CD4-positive, alpha-beta T cell (primary cell): Measurements from ENCODE around the gene CCN5. TPM values are rescaled to one million over a fixed set of nuclear protein-coding genes. Genes with fewer than 3 reads are reported as not detected.
"Not testable (repeated sequence)": the region's sequence is repeated elsewhere in the genome, so short reads cannot be mapped to it uniquely, and the experiment has no call there.

Experiments used
- ATAC-seq: fragments of 200-7000 bp; cut with Tn5 transposase; one replicate; pipeline ENCODE4 v1.10.0; 2022; ENCODE audit warnings: mild to moderate bottlenecking; ENCODE audit not compliant: poor library complexity
- CTCF ChIA-PET: fragments of 350-600 bp; sonication (Branson Sonifier 250); formaldehyde crosslinking; loops from one replicate; lab custom pipeline; 2021; ENCODE audit warnings: antibody characterized with exemption, inconsistent platforms; lab: Charles Lee
- POLR2A ChIA-PET: fragments of 350-600 bp; sonication (Branson Sonifier 250); formaldehyde crosslinking; loops from one replicate; lab custom pipeline; 2021; ENCODE audit warnings: antibody characterized with exemption, inconsistent platforms; lab: Charles Lee
- DNase-seq, 14 experiments: peaks; one replicate each; pipeline ENCODE4 v3.0.0-alpha.2; 2013 to 2020; ENCODE audit warnings: mixed read lengths in 2 of 14
- H3K27ac ChIP-seq, 2 donors: one replicate each; pipeline versions ENCODE4 v1.5.1 to v1.7.0; 2013; ENCODE audit warnings: low read length in 2 of 2, low read depth in 1 of 2, mild to moderate bottlenecking in 1 of 2
- H3K27me3 ChIP-seq, 2 experiments: 1 replicate in 1 of 2; 2 replicates in 1 of 2; pipeline versions ENCODE4 v1.6.1 to v1.7.0; 2013; ENCODE audit warnings: low read length in 2 of 2, control low read depth in 1 of 2, mild to moderate bottlenecking in 1 of 2, moderate library complexity in 1 of 2; ENCODE audit not compliant: insufficient read depth in 2 of 2, control insufficient read depth in 1 of 2
- H3K36me3 ChIP-seq: one replicate; pipeline ENCODE4 v1.6.1; 2013; ENCODE audit warnings: low read length, control low read depth; ENCODE audit not compliant: insufficient read depth
- H3K4me1 ChIP-seq: one replicate; pipeline ENCODE4 v1.6.1; 2013; ENCODE audit warnings: low read length, control low read depth; ENCODE audit not compliant: insufficient read depth
- H3K4me3 ChIP-seq: one replicate; pipeline ENCODE4 v1.5.1; 2013; ENCODE audit warnings: mild to moderate bottlenecking, low read length, moderate library complexity
- H3K9me3 ChIP-seq, 2 experiments: 1 replicate in 1 of 2; 2 replicates in 1 of 2; pipeline versions ENCODE4 v1.6.1 to v1.7.0; 2013; ENCODE audit warnings: low read length in 2 of 2, mild to moderate bottlenecking in 2 of 2, control low read depth in 1 of 2, moderate library complexity in 1 of 2; ENCODE audit not compliant: control insufficient read depth in 1 of 2, insufficient read depth in 1 of 2
- H3K27ac Mint-ChIP-seq: one replicate; pipeline ENCODE4 v1.8.0; 2020; ENCODE audit warnings: mixed read lengths
- H3K27me3 Mint-ChIP-seq: one replicate; pipeline ENCODE4 v1.8.0; 2021; ENCODE audit warnings: mixed read lengths
- H3K36me3 Mint-ChIP-seq: one replicate; pipeline ENCODE4 v1.8.0; 2021; ENCODE audit warnings: low read depth, mixed read lengths
- H3K4me1 Mint-ChIP-seq: one replicate; pipeline ENCODE4 v1.8.0; 2021; ENCODE audit warnings: low read depth, mixed read lengths
- H3K4me3 Mint-ChIP-seq: one replicate; pipeline ENCODE4 v1.8.0; 2020; ENCODE audit warnings: mild to moderate bottlenecking, mixed read lengths
- H3K9me3 Mint-ChIP-seq: one replicate; pipeline ENCODE4 v1.8.0; 2020; ENCODE audit warnings: mixed read lengths
- intact Hi-C, 2 experiments: fragments of 100-400 bp; cut with DNase I in 1 of 2; cut with micrococcal nuclease in 1 of 2; formaldehyde crosslinking; loops; one replicate each; pipeline versions ENCODE4 v1.15.1 to v1.9.0; 2023 to 2025; cut with DNase I, micrococcal nuclease
- polyA plus RNA-seq, 2 donors: library from polyadenylated mRNA; unstranded; fragments of 120-200 nt; gene quantifications; one replicate each; pipeline ENCODE4 v1.2.1, GENCODE V29; 2013
- total RNA-seq, 174 experiments: library from RNA in 2 of 174; stranded (reverse) in 2 of 174; gene quantifications; one replicate each; pipeline ENCODE4 v1.2.3 and lab custom pipeline; 2021 to 2026
- TF ChIP-seq, protein P1 (sequence below): fragments of 200-600 bp; IDR thresholded peaks from one replicate; pipeline ENCODE4 v1.8.0; 2022; ENCODE audit warnings: antibody characterized with exemption, mild to moderate bottlenecking

CCN5 gene, protein sequence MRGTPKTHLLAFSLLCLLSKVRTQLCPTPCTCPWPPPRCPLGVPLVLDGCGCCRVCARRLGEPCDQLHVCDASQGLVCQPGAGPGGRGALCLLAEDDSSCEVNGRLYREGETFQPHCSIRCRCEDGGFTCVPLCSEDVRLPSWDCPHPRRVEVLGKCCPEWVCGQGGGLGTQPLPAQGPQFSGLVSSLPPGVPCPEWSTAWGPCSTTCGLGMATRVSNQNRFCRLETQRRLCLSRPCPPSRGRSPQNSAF
- not detected for total RNA-seq
- polyA plus RNA-seq (2013, experiment 1 of 2), result 0.05 TPM
- 0.04 TPM for polyA plus RNA-seq (2013, experiment 2 of 2)
- total RNA-seq (lab: John Stamatoyannopoulos, UW), result 0 to 0.11 (median 0) reads per million in 172 experiments

DNA sequence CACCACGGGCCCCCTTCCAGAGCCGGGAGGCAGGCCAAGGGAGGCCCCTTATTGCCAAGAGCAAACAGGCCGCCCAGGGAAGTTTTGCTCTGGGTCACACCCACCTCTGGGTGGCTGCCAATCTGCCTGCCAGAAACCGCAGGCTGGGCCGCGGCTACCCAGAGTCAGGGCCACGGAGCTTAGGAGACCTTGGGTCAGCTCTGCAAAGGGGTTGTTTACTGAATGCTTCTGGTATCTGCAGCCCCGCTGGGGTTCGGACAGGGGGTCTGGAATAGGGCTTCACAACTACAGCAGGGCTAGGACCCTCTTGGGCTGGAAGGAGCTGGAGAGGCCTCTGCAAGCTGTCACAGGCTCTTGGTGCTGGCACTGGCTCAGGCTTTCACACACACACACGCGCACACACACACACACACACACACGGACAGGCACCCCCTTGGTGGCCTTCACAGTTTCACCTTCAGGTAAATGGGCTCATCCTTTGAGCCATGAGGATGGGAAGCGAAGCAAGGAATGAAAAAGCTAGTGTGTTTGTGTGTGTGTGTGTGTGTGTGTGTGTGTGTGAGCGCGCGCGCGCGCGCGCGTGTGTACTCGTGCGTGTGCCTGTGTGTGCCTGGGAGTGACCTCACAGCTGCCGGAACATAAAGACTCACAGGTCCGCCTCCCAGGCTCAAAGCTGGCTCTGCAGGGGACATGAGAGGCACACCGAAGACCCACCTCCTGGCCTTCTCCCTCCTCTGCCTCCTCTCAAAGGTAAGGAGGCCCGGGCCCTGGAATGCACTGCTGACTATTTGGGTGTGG lies at the start of gene CCN5:
TSS of gene CCN5 (plus strand) at position 669 of the 798 bp plus-strand sequence. CDS start at position 691, 22 bp downstream.
- no peaks in the 10 kb centered on the region for H3K4me1 Mint-ChIP-seq
- no peaks in the 10 kb centered on the region for H3K9me3 ChIP-seq
- TF ChIP-seq, protein P1, sequence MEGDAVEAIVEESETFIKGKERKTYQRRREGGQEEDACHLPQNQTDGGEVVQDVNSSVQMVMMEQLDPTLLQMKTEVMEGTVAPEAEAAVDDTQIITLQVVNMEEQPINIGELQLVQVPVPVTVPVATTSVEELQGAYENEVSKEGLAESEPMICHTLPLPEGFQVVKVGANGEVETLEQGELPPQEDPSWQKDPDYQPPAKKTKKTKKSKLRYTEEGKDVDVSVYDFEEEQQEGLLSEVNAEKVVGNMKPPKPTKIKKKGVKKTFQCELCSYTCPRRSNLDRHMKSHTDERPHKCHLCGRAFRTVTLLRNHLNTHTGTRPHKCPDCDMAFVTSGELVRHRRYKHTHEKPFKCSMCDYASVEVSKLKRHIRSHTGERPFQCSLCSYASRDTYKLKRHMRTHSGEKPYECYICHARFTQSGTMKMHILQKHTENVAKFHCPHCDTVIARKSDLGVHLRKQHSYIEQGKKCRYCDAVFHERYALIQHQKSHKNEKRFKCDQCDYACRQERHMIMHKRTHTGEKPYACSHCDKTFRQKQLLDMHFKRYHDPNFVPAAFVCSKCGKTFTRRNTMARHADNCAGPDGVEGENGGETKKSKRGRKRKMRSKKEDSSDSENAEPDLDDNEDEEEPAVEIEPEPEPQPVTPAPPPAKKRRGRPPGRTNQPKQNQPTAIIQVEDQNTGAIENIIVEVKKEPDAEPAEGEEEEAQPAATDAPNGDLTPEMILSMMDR, result no peak
- no peak for DNase-seq
- intact Hi-C loops, result no loop called here
- H3K4me3 ChIP-seq, result no peak within 1 kb of the TSS
- no peaks in the 10 kb centered on the region for H3K36me3 Mint-ChIP-seq
- H3K27me3 ChIP-seq, result no peaks in the 10 kb centered on the region
- H3K4me1 ChIP-seq, result peaks cover 6% of the 10 kb centered on the region
- CTCF ChIA-PET, result no interaction called here
- H3K27me3 Mint-ChIP-seq, result no peaks in the 10 kb centered on the region
- H3K4me3 Mint-ChIP-seq, result no peak within 1 kb of the TSS
- H3K36me3 ChIP-seq, result no peaks in the 10 kb centered on the region
- ATAC-seq, result no peak
- POLR2A ChIA-PET, result no interaction called here
- H3K9me3 Mint-ChIP-seq, result no peaks in the 10 kb centered on the region
- no peak within 1 kb of the TSS for H3K27ac Mint-ChIP-seq
- no peak within 1 kb of the TSS for H3K27ac ChIP-seq

DNA sequence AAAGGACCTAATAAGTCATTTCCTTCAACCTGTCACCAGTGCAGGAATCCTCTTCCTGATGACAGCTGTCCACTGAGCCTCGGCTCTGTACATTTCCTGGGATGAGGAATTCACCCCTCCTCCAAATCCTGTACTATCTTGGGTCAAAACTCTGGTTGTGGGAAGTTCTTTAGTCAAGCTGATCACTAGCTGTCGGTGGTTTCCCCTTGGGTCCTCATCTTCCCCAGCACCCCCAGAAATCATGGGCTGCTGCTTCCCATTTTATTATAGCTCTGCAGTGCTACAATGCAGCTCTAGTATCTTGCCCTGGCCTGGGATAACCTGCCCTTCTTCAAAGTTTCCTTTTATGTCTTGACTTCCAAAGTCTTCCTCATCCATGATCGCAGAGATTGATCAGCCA lies 49.1 kb upstream of the CCN5 start:
- ChIA-PET POLR2A (interaction anchor here (1.3 kb wide), 1 partner anchor 48 kb away, joined by 3 read pairs; no protein-coding TSS in a partner anchor), CTCF (interaction anchor here (1.1 kb wide), 1 partner anchor 56 kb away, joined by 3 read pairs; no protein-coding TSS in a partner anchor)
- no peaks in the 10 kb centered on the region for H3K36me3 ChIP-seq
- Mint-ChIP-seq H3K4me3 (no peak overlapping the region), H3K4me1 (peaks cover 10% of the 10 kb centered on the region), H3K27me3 (no peaks in the 10 kb centered on the region), H3K27ac (no peak overlapping the region), H3K9me3 (no peaks in the 10 kb centered on the region), H3K36me3 (peaks cover 32% of the 10 kb centered on the region)
- no peaks in the 10 kb centered on the region for H3K9me3 ChIP-seq
- TF ChIP-seq, protein P1, result no peak
- H3K27ac ChIP-seq, result no peak overlapping the region
- DNase-seq (no peak), ATAC-seq (no peak)
- H3K27me3 ChIP-seq, result no peaks in the 10 kb centered on the region
- H3K4me3 ChIP-seq, result no peak overlapping the region
- intact Hi-C loops, result no loop called here
- H3K4me1 ChIP-seq, result peaks cover 12% of the 10 kb centered on the region

DNA sequence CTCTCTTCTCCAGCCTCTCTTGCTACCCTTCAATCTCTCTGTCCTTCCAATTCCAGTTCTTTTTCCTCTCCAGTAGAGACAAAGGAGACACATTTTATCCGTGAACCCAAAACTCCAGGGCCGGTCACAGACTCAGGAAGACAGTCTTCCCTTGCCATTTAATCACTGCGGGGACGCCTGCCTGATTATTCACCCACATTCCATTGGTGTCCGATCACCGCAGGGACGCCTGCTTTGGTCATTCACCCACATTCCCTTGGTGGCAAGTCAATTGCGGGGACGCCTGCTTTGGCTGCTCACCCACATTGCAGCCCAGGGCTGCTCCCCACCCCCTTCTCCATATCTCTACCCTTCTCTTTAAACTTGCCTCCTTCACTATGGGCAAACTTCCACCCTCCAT lies 44.3 kb upstream of the CCN5 start:
- ATAC-seq, H3K27me3 Mint-ChIP-seq, H3K9me3 ChIP-seq, H3K36me3 ChIP-seq, H3K9me3 Mint-ChIP-seq, H3K27ac ChIP-seq, H3K27ac Mint-ChIP-seq, H3K4me1 Mint-ChIP-seq, H3K27me3 ChIP-seq, DNase-seq: not testable (repeated sequence)
- H3K36me3 Mint-ChIP-seq, result peaks cover 13% of the 10 kb centered on the region
- POLR2A ChIA-PET, result interaction anchor here (1.2 to 2.4 kb wide), 3 partner anchors 18 to 26 kb away, joined by 7 to 15 read pairs (median 11); no protein-coding TSS in a partner anchor
- CTCF ChIA-PET, result interaction anchor here (2.1 kb wide), 1 partner anchor 13 kb away, joined by 15 read pairs; no protein-coding TSS in a partner anchor
- Histone ChIP-seq H3K4me3 (peak overlapping the region; percentile 55), H3K4me1 (peaks cover 23% of the 10 kb centered on the region)
- H3K4me3 Mint-ChIP-seq, result peak overlapping the region; percentile 94
- intact Hi-C loops, result loop anchor here (2.0 to 5.0 kb wide), 2 partner anchors 20 to 459 kb away; partner anchors contain the start of genes ADA (in 1 of the 2) and OSER1 (in 1 of the 2)

DNA sequence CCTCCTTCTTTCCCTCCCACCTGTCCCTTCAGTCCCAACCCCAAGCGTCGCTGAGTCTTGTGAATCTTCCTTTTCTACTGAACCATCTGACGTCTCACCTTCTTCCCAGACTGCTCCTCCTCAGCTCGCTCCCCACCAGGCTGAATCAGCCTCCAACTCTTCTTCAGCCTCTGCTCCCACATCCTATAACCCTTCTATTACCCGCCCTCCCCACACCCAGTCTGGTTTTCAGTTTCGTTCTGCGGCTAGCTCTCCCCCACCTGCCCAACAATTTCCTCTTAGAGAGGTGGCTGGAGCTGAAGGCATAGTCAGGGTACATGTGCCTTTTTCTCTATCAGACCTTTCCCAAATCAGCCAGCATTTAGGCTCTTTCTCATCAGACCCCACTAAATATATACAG lies 43.6 kb upstream of the CCN5 start:
- ATAC-seq, result peak; percentile 98
- Histone ChIP-seq H3K27ac (peak overlapping the region; percentile 53 to 55), H3K4me3 (peak overlapping the region; percentile 55), H3K4me1 (peaks cover 23% of the 10 kb centered on the region)
- ChIA-PET CTCF (interaction anchor here (2.1 to 2.9 kb wide), 2 partner anchors 12 to 14 kb away, joined by 9 to 15 read pairs; no protein-coding TSS in a partner anchor), POLR2A (interaction anchor here (0.6 to 2.4 kb wide), 15 partner anchors 12 to 295 kb away, joined by 3 to 15 read pairs (median 3); partner anchors contain the start of genes SERINC3 and YWHAB)
- H3K4me1 Mint-ChIP-seq, H3K9me3 Mint-ChIP-seq, H3K27me3 ChIP-seq, H3K36me3 Mint-ChIP-seq, H3K9me3 ChIP-seq, H3K36me3 ChIP-seq, H3K27me3 Mint-ChIP-seq, H3K27ac Mint-ChIP-seq: not testable (repeated sequence)
- peak; percentile 44 to 86 (median 62) for DNase-seq
- H3K4me3 Mint-ChIP-seq, result peak overlapping the region; percentile 94
- intact Hi-C loops, result loop anchor here (2.0 to 5.0 kb wide), 2 partner anchors 21 to 459 kb away; partner anchors contain the start of genes ADA (in 1 of the 2) and OSER1 (in 1 of the 2)

DNA sequence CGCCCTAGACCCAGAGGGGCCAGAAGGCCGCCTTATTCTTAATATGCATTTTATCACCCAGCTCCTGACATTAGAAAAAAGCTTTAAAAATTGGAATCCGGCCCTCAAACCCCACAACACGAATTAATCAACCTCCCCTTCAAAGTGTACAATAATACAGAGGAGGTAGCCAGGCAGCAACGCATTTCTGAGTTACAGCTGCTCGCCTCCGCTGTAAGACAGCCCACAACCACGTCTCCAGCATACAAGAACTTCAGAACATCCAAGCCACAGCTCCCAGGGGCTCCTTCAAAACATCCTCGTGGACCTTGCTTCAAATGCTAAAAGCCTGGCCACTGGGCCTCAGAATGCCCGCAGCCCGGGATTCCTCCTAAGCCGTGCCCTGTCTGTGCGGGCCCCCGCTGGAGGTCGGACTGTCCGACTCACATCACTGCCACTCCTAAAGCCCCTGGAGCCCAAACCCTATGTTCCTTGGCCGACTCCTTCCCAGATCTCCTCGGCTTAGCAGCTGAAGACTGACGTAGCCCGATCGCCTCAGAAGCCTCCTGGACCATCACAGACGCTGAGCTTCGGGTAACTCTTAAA lies 42.8 kb upstream of the CCN5 start:
- not testable (repeated sequence) for H3K9me3 ChIP-seq, H3K27me3 Mint-ChIP-seq, H3K4me3 ChIP-seq, H3K27me3 ChIP-seq, H3K4me1 Mint-ChIP-seq, H3K36me3 Mint-ChIP-seq, ATAC-seq, H3K36me3 ChIP-seq, H3K27ac Mint-ChIP-seq, DNase-seq, H3K9me3 Mint-ChIP-seq
- ChIA-PET CTCF (interaction anchor here (2.1 to 2.9 kb wide), 2 partner anchors 11 to 13 kb away, joined by 9 to 15 read pairs; no protein-coding TSS in a partner anchor), POLR2A (interaction anchor here (0.6 to 2.4 kb wide), 14 partner anchors 11 to 295 kb away, joined by 3 to 15 read pairs (median 4); partner anchors contain the start of genes SERINC3 and YWHAB)
- H3K4me1 ChIP-seq, result peaks cover 23% of the 10 kb centered on the region
- H3K4me3 Mint-ChIP-seq, result peak overlapping the region; percentile 94
- peak overlapping the region; percentile 53 to 55 for H3K27ac ChIP-seq
- intact Hi-C loops, result loop anchor here in 1 of 2 experiments (5.0 kb wide), 1 partner anchor 460 kb away; the partner anchor contains the start of gene OSER1
